Aorta (tissue), 5 donors: Measurements from ENCODE around the gene DRD2. TPM values are rescaled to one million over a fixed set of nuclear protein-coding genes. Genes with fewer than 3 reads are reported as not detected.

ENCODE experiments used
- ATAC-seq: fragments of 200-7000 bp; cut with Tn5 transposase; one replicate; pipeline ENCODE4 v1.9.1; 2022; ENCODE audit warnings: moderate library complexity; ENCODE audit not compliant: low FRiP score
- DNase-seq, 2 donors: peaks; one replicate each; pipeline ENCODE4 v3.0.0-alpha.2; 2020
- H3K27ac ChIP-seq, 2 donors: one replicate each; pipeline ENCODE4 v1.5.1; 2013; ENCODE audit warnings: low read length in 2 of 2, mild to moderate bottlenecking in 2 of 2, moderate library complexity in 2 of 2, control low read depth in 1 of 2, inconsistent platforms in 1 of 2, low read depth in 1 of 2
- H3K27me3 ChIP-seq, 2 donors: one replicate each; pipeline ENCODE4 v1.6.1; 2013; ENCODE audit warnings: control low read depth in 1 of 2, low read length in 1 of 2, mild to moderate bottlenecking in 1 of 2, moderate library complexity in 1 of 2; ENCODE audit not compliant: insufficient read depth in 2 of 2, control insufficient read depth in 1 of 2
- H3K36me3 ChIP-seq, 2 donors: one replicate each; pipeline ENCODE4 v1.6.1; 2013; ENCODE audit warnings: control low read depth in 1 of 2, low read length in 1 of 2, mild to moderate bottlenecking in 1 of 2; ENCODE audit not compliant: insufficient read depth in 2 of 2, control insufficient read depth in 1 of 2
- H3K4me1 ChIP-seq, 2 donors: one replicate each; pipeline ENCODE4 v1.6.1; 2013; ENCODE audit warnings: low read length in 2 of 2, control low read depth in 1 of 2, mild to moderate bottlenecking in 1 of 2, moderate library complexity in 1 of 2; ENCODE audit not compliant: insufficient read depth in 2 of 2, control insufficient read depth in 1 of 2
- H3K4me3 ChIP-seq, 2 donors: one replicate each; pipeline ENCODE4 v1.5.1; 2013; ENCODE audit warnings: low read length in 2 of 2, control low read depth in 1 of 2, mild to moderate bottlenecking in 1 of 2
- H3K9me3 ChIP-seq: one replicate; pipeline ENCODE4 v1.6.1; 2013; ENCODE audit warnings: mild to moderate bottlenecking, low read length; ENCODE audit not compliant: control insufficient read depth
- WGBS, 2 donors: extraction: QIAGEN DNeasy Blood & Tissue Kit; methylation state at CpG; one replicate each; pipeline ENCODE4 v1.1.7; 2013; 5-methylcytosine and 5-hydroxymethylcytosine counted together
- intact Hi-C, 2 donors: fragments of 100-400 bp; cut with DNase I; formaldehyde crosslinking; loops; one replicate each; pipeline versions ENCODE4 v1.14.2 to v1.15.0; 2022
- polyA plus RNA-seq, 2 donors: library from polyadenylated mRNA; stranded (reverse); fragments of 200-250 nt; gene quantifications; one replicate each; pipeline ENCODE4 v1.2.3, GENCODE V29; 2013
- total RNA-seq, 2 donors: library from RNA; stranded (reverse); fragmentation: NEBNext Ultra II Directional; extraction: Animal tissue kit (Norgen Biotek cat#: 25700); gene quantifications; one replicate each; pipeline ENCODE4 v1.2.1, GENCODE V29; 2021
- donor health status: healthy with polysubstance abuse.
- donor health status: Bipolar disorder and iron deficiency.
- donor health status: DM: no; HTN: no; CAD: no.
- donor health status: DM: no; HTN: no; CAD: no.
- donor health status: DM: yes; HTN: yes; CAD: no.

The DRD2 gene
- total and polyA plus RNA-seq, 4 donors: 0.48 to 1.3 (median 0.60) TPM

GRCh38 chr11:113494021-113494420 lies 18.8 kb upstream of the DRD2 start:
- DNase-seq: no peak
- WGBS, 2 donors: 64 to 78% methylated on average over 6 of the region's 6 CpGs
- intact Hi-C loops: no loop called here
- Histone ChIP-seq H3K27me3 (no peaks in the 10 kb centered on the region), H3K36me3 (no peaks in the 10 kb centered on the region), H3K9me3 (no peaks in the 10 kb centered on the region), H3K27ac (no peak overlapping the region), H3K4me3 (no peak overlapping the region), H3K4me1 (no peaks in the 10 kb centered on the region)
- ATAC-seq: no peak

GRCh38 chr11:113493206-113493605 lies 18.0 kb upstream of the DRD2 start:
- no peak overlapping the region for H3K27ac ChIP-seq
- H3K36me3 ChIP-seq: no peaks in the 10 kb centered on the region
- H3K4me1 ChIP-seq: no peaks in the 10 kb centered on the region
- H3K4me3 ChIP-seq: no peak overlapping the region
- no peaks in the 10 kb centered on the region for H3K9me3 ChIP-seq
- H3K27me3 ChIP-seq: no peaks in the 10 kb centered on the region
- intact Hi-C loops: no loop called here
- ATAC-seq (no peak), DNase-seq (no peak)
- WGBS, 2 donors: 90 to 92% methylated on average over 2 of the region's 2 CpGs

- DNase-seq (no peak), ATAC-seq (no peak)
- Histone ChIP-seq H3K36me3 (no peaks in the 10 kb centered on the region), H3K4me3 (no peak overlapping the region), H3K27ac (no peak overlapping the region), H3K9me3 (no peaks in the 10 kb centered on the region), H3K4me1 (no peaks in the 10 kb centered on the region), H3K27me3 (no peaks in the 10 kb centered on the region)
- intact Hi-C loops: no loop called here
Measured at GRCh38 chr11:113488931-113489351, 13.7 kb upstream of the DRD2 start.

- Histone ChIP-seq H3K27me3 (no peaks in the 10 kb centered on the region), H3K36me3 (no peaks in the 10 kb centered on the region), H3K4me1 (no peaks in the 10 kb centered on the region), H3K27ac (no peak overlapping the region), H3K9me3 (no peaks in the 10 kb centered on the region), H3K4me3 (no peak overlapping the region)
- ATAC-seq (no peak), DNase-seq (no peak)
- 71 to 81% methylated on average over 4 of the region's 4 CpGs for WGBS, 2 donors
- intact Hi-C loops: no loop called here
Measured at GRCh38 chr11:113487622-113488021, 12.4 kb upstream of the DRD2 start.

GRCh38 chr11:113484223-113484622 lies 9.0 kb upstream of the DRD2 start:
- intact Hi-C loops: no loop called here
- H3K4me3 ChIP-seq: no peak overlapping the region
- no peak for DNase-seq
- no peak overlapping the region for H3K27ac ChIP-seq
- no peaks in the 10 kb centered on the region for H3K36me3 ChIP-seq
- H3K27me3 ChIP-seq: peaks cover 0 to 3% of the 10 kb centered on the region in 2 donors
- H3K4me1 ChIP-seq: no peaks in the 10 kb centered on the region
- 75 to 82% methylated on average over 2 of the region's 2 CpGs for WGBS, 2 donors
- no peaks in the 10 kb centered on the region for H3K9me3 ChIP-seq
- no peak for ATAC-seq

GRCh38 chr11:113481672-113482071 lies 6.5 kb upstream of the DRD2 start:
- ATAC-seq: no peak
- no peaks in the 10 kb centered on the region for H3K4me1 ChIP-seq

GRCh38 chr11:113481226-113481625 lies 6.0 kb upstream of the DRD2 start:
- Histone ChIP-seq H3K27me3 (peaks cover 0 to 4% of the 10 kb centered on the region in 2 donors), H3K27ac (no peak overlapping the region), H3K36me3 (no peaks in the 10 kb centered on the region), H3K9me3 (no peaks in the 10 kb centered on the region), H3K4me3 (no peak overlapping the region), H3K4me1 (no peaks in the 10 kb centered on the region)
- intact Hi-C loops: no loop called here
- no peak for ATAC-seq
- DNase-seq: no peak

More at GRCh38 chr11:113481672-113482071, 6.5 kb upstream of the DRD2 start:
- Histone ChIP-seq H3K4me3 (no peak overlapping the region), H3K9me3 (no peaks in the 10 kb centered on the region), H3K36me3 (no peaks in the 10 kb centered on the region), H3K27me3 (peaks cover 0 to 3% of the 10 kb centered on the region in 2 donors), H3K27ac (no peak overlapping the region)
- WGBS, 2 donors: 79 to 81% methylated on average over 3 of the region's 3 CpGs
- no peak for DNase-seq
- intact Hi-C loops: no loop called here

- Histone ChIP-seq H3K36me3 (no peaks in the 10 kb centered on the region), H3K9me3 (no peaks in the 10 kb centered on the region), H3K4me1 (no peaks in the 10 kb centered on the region), H3K4me3 (no peak overlapping the region), H3K27ac (no peak overlapping the region), H3K27me3 (peaks cover 0 to 3% of the 10 kb centered on the region in 2 donors)
- DNase-seq: no peak
- 15% methylated on average over 8 of the region's 8 CpGs for WGBS, 2 donors
- ATAC-seq: no peak
- intact Hi-C loops: no loop called here
Measured at GRCh38 chr11:113477321-113477720, 2.1 kb upstream of the DRD2 start.

- 74 to 88% methylated on average over 3 of the region's 3 CpGs for WGBS, 2 donors
- Histone ChIP-seq H3K9me3 (no peaks in the 10 kb centered on the region), H3K27ac (no peak overlapping the region), H3K4me3 (no peak overlapping the region), H3K36me3 (no peaks in the 10 kb centered on the region), H3K4me1 (no peaks in the 10 kb centered on the region), H3K27me3 (peaks cover 0 to 3% of the 10 kb centered on the region in 2 donors)
- no peak for ATAC-seq
- intact Hi-C loops: no loop called here
- no peak for DNase-seq
Measured at GRCh38 chr11:113476553-113476952, 1.4 kb upstream of the DRD2 start.
